Neuronal stem cell (in vitro differentiated cells): ENCODE results near the gene ART1. TPM values are rescaled to one million over a fixed set of nuclear protein-coding genes. Genes with fewer than 3 reads are reported as not detected.

Experiments used
- DNase-seq: peaks from one replicate; pipeline ENCODE4 v3.0.0-alpha.2; 2013; ENCODE audit warnings: low spot score
- H2AFZ ChIP-seq: one replicate; pipeline ENCODE4 v1.6.1; 2013; ENCODE audit warnings: mild to moderate bottlenecking, low read length, inconsistent platforms
- H2AK5ac ChIP-seq: 2 replicates; pipeline ENCODE4 v1.6.1; 2013; ENCODE audit warnings: low read depth, mild to moderate bottlenecking, inconsistent platforms, low read length, moderate library complexity, mixed read lengths
- H2BK120ac ChIP-seq: 2 replicates; pipeline ENCODE4 v1.6.1; 2013; ENCODE audit warnings: low read depth, mild to moderate bottlenecking, inconsistent platforms, low read length, moderate library complexity, mixed read lengths
- H2BK12ac ChIP-seq: one replicate; pipeline ENCODE4 v1.6.1; 2013; ENCODE audit warnings: low read length, inconsistent platforms
- H2BK15ac ChIP-seq: 2 replicates; pipeline ENCODE4 v1.6.1; 2013; ENCODE audit warnings: mild to moderate bottlenecking, low read length, inconsistent platforms, mixed read lengths
- H2BK5ac ChIP-seq: one replicate; pipeline ENCODE4 v1.6.1; 2013; ENCODE audit warnings: inconsistent platforms, mild to moderate bottlenecking, low read length, moderate library complexity
- H3K14ac ChIP-seq: one replicate; pipeline ENCODE4 v1.6.1; 2013; ENCODE audit warnings: low read length, inconsistent platforms
- H3K18ac ChIP-seq: 2 replicates; pipeline ENCODE4 v1.6.1; 2013; ENCODE audit warnings: low read length, inconsistent platforms
- H3K23ac ChIP-seq: 2 replicates; pipeline ENCODE4 v1.6.1; 2013; ENCODE audit warnings: low read depth, mild to moderate bottlenecking, mixed read lengths, low read length, inconsistent platforms; ENCODE audit not compliant: poor library complexity
- H3K27ac ChIP-seq: replicated peaks from 3 replicates; pipeline ENCODE4 v1.5.1; 2013; ENCODE audit warnings: low read length, inconsistent platforms
- H3K27me3 ChIP-seq, 3 experiments: 2 replicates each; pipeline ENCODE4 v1.6.1; 2013; ENCODE audit warnings: low read length in 3 of 3, mild to moderate bottlenecking in 2 of 3, inconsistent platforms in 1 of 3, low read depth in 1 of 3, mixed read lengths in 1 of 3, moderate library complexity in 1 of 3; ENCODE audit not compliant: control insufficient read depth in 3 of 3, insufficient read depth in 3 of 3
- H3K36me3 ChIP-seq, 2 donors: replicated peaks in 1 of 2; 2 replicates each; pipeline ENCODE4 v1.6.1; 2013; ENCODE audit warnings: low read length in 2 of 2; ENCODE audit not compliant: control insufficient read depth in 2 of 2, insufficient read depth in 2 of 2
- H3K4ac ChIP-seq: 2 replicates; pipeline ENCODE4 v1.6.1; 2013; ENCODE audit warnings: inconsistent platforms, mild to moderate bottlenecking, low read length, moderate library complexity
- H3K4me1 ChIP-seq, 2 donors: 1 replicate in 1 of 2; 2 replicates in 1 of 2; pipeline ENCODE4 v1.6.1; 2013; ENCODE audit warnings: low read length in 2 of 2, low read depth in 1 of 2; ENCODE audit not compliant: control insufficient read depth in 2 of 2, insufficient read depth in 1 of 2
- H3K4me2 ChIP-seq: one replicate; pipeline ENCODE4 v1.6.1; 2013; ENCODE audit warnings: mild to moderate bottlenecking, low read length, inconsistent platforms; ENCODE audit not compliant: insufficient read depth, poor library complexity, severe bottlenecking
- H3K4me3 ChIP-seq, 2 donors: 2 replicates each; pipeline ENCODE4 v1.5.1; 2013; ENCODE audit warnings: low read length in 2 of 2, mild to moderate bottlenecking in 2 of 2, inconsistent platforms in 1 of 2, moderate library complexity in 1 of 2
- H3K79me1 ChIP-seq: one replicate; pipeline ENCODE4 v1.6.1; 2013; ENCODE audit warnings: low read depth, mild to moderate bottlenecking, inconsistent platforms, low read length, moderate library complexity
- H3K9ac ChIP-seq: one replicate; pipeline ENCODE4 v1.6.1; 2013; ENCODE audit warnings: mild to moderate bottlenecking, low read depth, low read length, inconsistent platforms; ENCODE audit not compliant: poor library complexity
- H3K9me3 ChIP-seq, 2 donors: replicated peaks in 1 of 2; 2 replicates each; pipeline versions ENCODE3 to v1.6.1; 2013; ENCODE audit warnings: low read length in 2 of 2, mild to moderate bottlenecking in 2 of 2, inconsistent platforms in 1 of 2, low read depth in 1 of 2, mixed read lengths in 1 of 2, moderate library complexity in 1 of 2; ENCODE audit not compliant: control insufficient read depth in 2 of 2, insufficient read depth in 1 of 2
- H4K8ac ChIP-seq: one replicate; pipeline ENCODE4 v1.6.1; 2013; ENCODE audit warnings: low read depth, mild to moderate bottlenecking, inconsistent platforms, low read length, moderate library complexity
- H4K91ac ChIP-seq: one replicate; pipeline ENCODE4 v1.6.1; 2013; ENCODE audit warnings: low read length, low read depth, mild to moderate bottlenecking, inconsistent platforms; ENCODE audit not compliant: poor library complexity
- WGBS, 2 donors: extraction: QIAGEN DNeasy Blood & Tissue Kit; methylation state at CpG; one replicate each; pipeline ENCODE4 v1.1.7; 2013; ENCODE audit warnings: missing lambda C conversion rate in 2 of 2, mixed read lengths in 1 of 2; ENCODE audit not compliant: insufficient read length in 2 of 2, insufficient replicate concordance in 1 of 2; ENCODE audit errors: extremely low coverage in 2 of 2; 5-methylcytosine and 5-hydroxymethylcytosine counted together
- small RNA-seq: library from polyadenylated mRNA; stranded (forward); fragments of <200 nt; extraction: miRNeasy Mini kit (QIAGEN cat#:217004); gene quantifications from one replicate; pipeline ENCODE3, GENCODE V24; 2013; ENCODE audit not compliant: insufficient read depth

ART1 gene

DNA sequence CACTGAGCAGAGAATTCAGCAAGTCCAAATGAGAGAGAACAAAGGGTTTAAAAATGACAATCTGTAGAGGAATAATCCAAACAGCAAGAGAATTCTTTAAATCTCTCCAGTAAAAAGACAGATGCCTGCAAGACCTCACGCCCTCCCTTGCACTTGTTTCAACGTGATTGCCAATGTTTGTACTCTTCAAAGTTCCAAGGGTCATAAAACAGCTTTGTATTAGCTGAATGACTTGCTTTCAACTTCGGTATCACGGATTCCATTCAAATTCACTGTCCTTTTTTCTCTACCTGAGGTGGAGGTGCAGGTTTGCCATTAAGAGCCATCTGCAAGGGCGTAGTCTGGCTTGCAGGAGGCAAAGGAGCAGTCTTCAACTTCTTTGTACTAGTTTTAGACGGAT, 67.3 kb downstream of the ART1 start:
- H3K18ac ChIP-seq = no peak overlapping the region
- H3K27me3 ChIP-seq = no peaks in the 10 kb centered on the region
- no peak overlapping the region for H4K91ac ChIP-seq
- H3K14ac ChIP-seq = no peak overlapping the region
- H4K8ac ChIP-seq = no peak overlapping the region
- H3K9ac ChIP-seq = no peak overlapping the region
- no peak for DNase-seq
- H3K9me3 ChIP-seq = no peaks in the 10 kb centered on the region
- no peak overlapping the region for H2BK12ac ChIP-seq
- H2BK5ac ChIP-seq = no peak overlapping the region
- no CpG with 5 or more reads among the region's 6 CpGs for whole genome bisulfite sequencing, 2 donors
- no peaks in the 10 kb centered on the region for H3K4me1 ChIP-seq
- no peaks in the 10 kb centered on the region for H3K79me1 ChIP-seq
- H2BK120ac ChIP-seq = no peak overlapping the region
- H2AFZ ChIP-seq = no peak overlapping the region
- no peak overlapping the region for H3K4me3 ChIP-seq
- H3K36me3 ChIP-seq = peaks cover 29 to 97% of the 10 kb centered on the region in 2 donors
- H3K4ac ChIP-seq = no peak overlapping the region
- no peak overlapping the region for H2AK5ac ChIP-seq
- no peak overlapping the region for H3K4me2 ChIP-seq
- no peak overlapping the region for H2BK15ac ChIP-seq
- H3K23ac ChIP-seq = no peak overlapping the region
- H3K27ac ChIP-seq = no peak overlapping the region

Small RNA genes lying within 50 kb of the gene (small RNA-seq; reads per million reads assigned to genes)
- gene RF00019 = not detected
